Calu3 (cell line): Measurements from ENCODE around the gene TMCO1. TPM values are rescaled to one million over a fixed set of nuclear protein-coding genes. Genes with fewer than 3 reads are reported as not detected.
"Not testable (repeated sequence)": the region's sequence is repeated elsewhere in the genome, so short reads cannot be mapped to it uniquely, and the experiment has no call there.

ENCODE experiments used
- BruUV-seq: library from RNA; stranded (reverse); fragments of 400-500 nt; replicated peaks from 2 replicates; lab custom pipeline; 2021; lab: Mats Ljungman, UMichigan
- CTCF ChIA-PET: fragments of 300-600 bp; sonication (Branson Sonifier 250); formaldehyde crosslinking; loops from one replicate; lab custom pipeline; 2022; ENCODE audit warnings: antibody characterized with exemption; lab: Charles Lee
- DNase-seq: peaks from one replicate; pipeline ENCODE4 v3.0.0; 2022
- H3K27ac Mint-ChIP-seq: one replicate; pipeline ENCODE4 v1.8.0; 2022; ENCODE audit warnings: mixed read lengths; ENCODE audit not compliant: unreplicated experiment
- H3K27me3 Mint-ChIP-seq: one replicate; pipeline ENCODE4 v1.8.0; 2022; ENCODE audit warnings: mixed read lengths; ENCODE audit not compliant: unreplicated experiment
- H3K36me3 Mint-ChIP-seq: one replicate; pipeline ENCODE4 v1.8.0; 2022; ENCODE audit warnings: mild to moderate bottlenecking, moderate library complexity, mixed read lengths; ENCODE audit not compliant: insufficient read depth, unreplicated experiment
- H3K4me1 Mint-ChIP-seq: one replicate; pipeline ENCODE4 v1.8.0; 2022; ENCODE audit warnings: mild to moderate bottlenecking, low read depth, mixed read lengths; ENCODE audit not compliant: unreplicated experiment
- H3K4me3 Mint-ChIP-seq: one replicate; pipeline ENCODE4 v1.8.0; 2022; ENCODE audit warnings: mild to moderate bottlenecking, low read depth, moderate library complexity, mixed read lengths; ENCODE audit not compliant: unreplicated experiment
- H3K9me3 Mint-ChIP-seq: one replicate; pipeline ENCODE4 v1.8.0; 2022; ENCODE audit warnings: low read depth, mixed read lengths; ENCODE audit not compliant: unreplicated experiment
- CTCF ChIP-seq: fragments of 200-600 bp; IDR thresholded peaks from one replicate; pipeline ENCODE4 v1.8.0; 2022; ENCODE audit warnings: antibody characterized with exemption; ENCODE audit not compliant: unreplicated experiment
- intact Hi-C: fragments of 100-400 bp; cut with micrococcal nuclease; formaldehyde crosslinking; loops from one replicate; pipeline ENCODE4 v1.10.0; 2022; ENCODE audit not compliant: unreplicated experiment
- total RNA-seq: library from RNA; stranded (reverse); gene quantifications from 2 replicates; pipeline ENCODE4 v1.2.3, GENCODE V29; 2022

TMCO1 gene
- total RNA-seq, 1 experiment from 2014 or later = 157 TPM

GRCh38 chr1:165787741-165788140, 19.1 kb upstream of the TMCO1 start:
- Mint-ChIP-seq H3K4me1 (no peaks in the 10 kb centered on the region), H3K27me3 (no peaks in the 10 kb centered on the region), H3K4me3 (no peak overlapping the region), H3K36me3 (no peaks in the 10 kb centered on the region), H3K9me3 (peaks cover under 1% of the 10 kb centered on the region), H3K27ac (no peak overlapping the region)
- BruUV-seq = no TSS peak
- CTCF ChIA-PET = no interaction called here
- no peak for TF ChIP-seq CTCF
- intact Hi-C loops = no loop called here
- DNase-seq = no peak

GRCh38 chr1:165783519-165783918, 14.9 kb upstream of the TMCO1 start:
- CTCF ChIA-PET, DNase-seq, H3K4me1 Mint-ChIP-seq, H3K27ac Mint-ChIP-seq, H3K36me3 Mint-ChIP-seq, H3K4me3 Mint-ChIP-seq, BruUV-seq, H3K9me3 Mint-ChIP-seq, intact Hi-C loops, H3K27me3 Mint-ChIP-seq: not testable (repeated sequence)

- DNase-seq, BruUV-seq, intact Hi-C loops, H3K4me3 Mint-ChIP-seq, H3K27ac Mint-ChIP-seq, CTCF ChIA-PET, H3K36me3 Mint-ChIP-seq, H3K27me3 Mint-ChIP-seq, H3K4me1 Mint-ChIP-seq, H3K9me3 Mint-ChIP-seq: not testable (repeated sequence)
Observed at GRCh38 chr1:165778197-165778596, 9.5 kb upstream of the TMCO1 start.

DNA sequence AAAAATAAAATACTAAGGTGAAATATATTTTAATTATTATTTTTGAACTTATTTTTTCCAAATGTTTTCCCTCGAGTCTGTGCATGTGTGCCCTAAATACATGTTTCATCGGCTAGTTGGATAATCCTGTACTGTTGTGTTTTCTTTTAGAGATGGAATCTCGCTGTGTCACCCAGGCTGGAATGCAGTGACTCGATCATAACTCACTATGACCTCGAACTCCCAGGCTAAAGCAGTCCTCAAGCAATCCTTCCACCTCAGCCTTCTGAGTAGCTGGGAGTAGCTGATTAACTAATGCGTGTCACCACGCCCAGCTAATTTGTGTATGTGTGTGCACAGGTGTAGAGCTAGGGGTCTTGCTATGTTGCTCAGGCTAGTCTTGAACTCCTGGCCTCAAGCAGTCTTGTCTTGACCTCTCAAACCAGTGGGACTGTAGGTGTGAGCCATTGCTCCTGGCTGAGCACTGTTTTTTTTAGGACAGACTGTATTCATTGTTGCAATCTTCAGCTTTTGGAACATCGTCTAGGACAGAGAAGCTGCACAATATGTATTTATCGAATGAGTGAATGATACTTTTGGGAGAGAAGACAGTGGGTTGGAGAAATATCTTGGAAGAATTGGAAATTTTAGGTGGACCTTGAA, 4.8 kb upstream of the TMCO1 start:
- Mint-ChIP-seq H3K27ac (peak overlapping the region; percentile 39), H3K9me3 (no peaks in the 10 kb centered on the region), H3K4me3 (no peak overlapping the region), H3K4me1 (peaks cover 18% of the 10 kb centered on the region), H3K36me3 (peaks cover 21% of the 10 kb centered on the region), H3K27me3 (no peaks in the 10 kb centered on the region)
- intact Hi-C loops = loop anchor here (2.0 kb wide), 1 partner anchor 141 kb away; no protein-coding TSS in a partner anchor
- CTCF ChIA-PET = interaction anchor here (0.6 kb wide), 1 partner anchor 54 kb away, joined by 6 read pairs; no protein-coding TSS in a partner anchor
- DNase-seq = peak; percentile 31
- no TSS peak for BruUV-seq
- no peak for TF ChIP-seq CTCF

GRCh38 chr1:165772739-165773138, 4.1 kb upstream of the TMCO1 start:
- Mint-ChIP-seq H3K4me1 (peaks cover 23% of the 10 kb centered on the region), H3K27ac (peak overlapping the region; percentile 5), H3K4me3 (no peak overlapping the region), H3K36me3 (peaks cover 28% of the 10 kb centered on the region), H3K27me3 (no peaks in the 10 kb centered on the region), H3K9me3 (no peaks in the 10 kb centered on the region)
- intact Hi-C loops = loop anchor here (2.0 kb wide), 1 partner anchor 142 kb away; no protein-coding TSS in a partner anchor
- no peak for TF ChIP-seq CTCF
- no peak for DNase-seq
- no TSS peak for BruUV-seq
- CTCF ChIA-PET = interaction anchor here (0.6 kb wide), 1 partner anchor 54 kb away, joined by 6 read pairs; no protein-coding TSS in a partner anchor
